H7 (cell line): ENCODE data around the gene ZBP1. TPM values are rescaled to one million over a fixed set of nuclear protein-coding genes. Genes with fewer than 3 reads are reported as not detected.

Source experiments
- DNase-seq: peaks from one replicate; pipeline ENCODE4 v3.0.0; 2012
- H3K27me3 ChIP-seq: 2 replicates; pipeline ENCODE4 v1.6.0; 2011; ENCODE audit warnings: mild to moderate bottlenecking, low read length; ENCODE audit not compliant: control insufficient read depth, insufficient read depth
- H3K36me3 ChIP-seq: replicated peaks from 2 replicates; pipeline ENCODE4 v1.5.1; 2011; ENCODE audit warnings: low read length; ENCODE audit not compliant: control insufficient read depth, insufficient read depth
- H3K4me3 ChIP-seq: 2 replicates; pipeline ENCODE4 v1.5.1; 2011; ENCODE audit warnings: low read depth, mild to moderate bottlenecking, control low read depth, low read length, moderate library complexity; ENCODE audit not compliant: insufficient read depth
- total RNA-seq: library from RNA; depleted of rRNA; stranded (reverse); fragments of >200 nt; shearing (Covaris generic); gene quantifications from 2 replicates; pipeline ENCODE4 v1.2.3, GENCODE V29; 2014

Gene ZBP1
- total RNA-seq, 1 experiment from 2014 or later, result not detected

- no peaks in the 10 kb centered on the region for H3K27me3 ChIP-seq
- H3K36me3 ChIP-seq, result no peaks in the 10 kb centered on the region
- DNase-seq, result peak; percentile 94
- H3K4me3 ChIP-seq, result no peak overlapping the region
Observed at GRCh38 chr20:57594092-57594951, 25.9 kb downstream of the ZBP1 start.

GRCh38 chr20:57593134-57593886 lies 26.9 kb downstream of the ZBP1 start:
- no peaks in the 10 kb centered on the region for H3K36me3 ChIP-seq
- no peak overlapping the region for H3K4me3 ChIP-seq
- DNase-seq, result peak; percentile 75
- no peaks in the 10 kb centered on the region for H3K27me3 ChIP-seq

GRCh38 chr20:57592263-57593092 lies 27.7 kb downstream of the ZBP1 start:
- no peak overlapping the region for H3K4me3 ChIP-seq
- H3K27me3 ChIP-seq, result no peaks in the 10 kb centered on the region
- H3K36me3 ChIP-seq, result no peaks in the 10 kb centered on the region
- DNase-seq, result no peak

DNA sequence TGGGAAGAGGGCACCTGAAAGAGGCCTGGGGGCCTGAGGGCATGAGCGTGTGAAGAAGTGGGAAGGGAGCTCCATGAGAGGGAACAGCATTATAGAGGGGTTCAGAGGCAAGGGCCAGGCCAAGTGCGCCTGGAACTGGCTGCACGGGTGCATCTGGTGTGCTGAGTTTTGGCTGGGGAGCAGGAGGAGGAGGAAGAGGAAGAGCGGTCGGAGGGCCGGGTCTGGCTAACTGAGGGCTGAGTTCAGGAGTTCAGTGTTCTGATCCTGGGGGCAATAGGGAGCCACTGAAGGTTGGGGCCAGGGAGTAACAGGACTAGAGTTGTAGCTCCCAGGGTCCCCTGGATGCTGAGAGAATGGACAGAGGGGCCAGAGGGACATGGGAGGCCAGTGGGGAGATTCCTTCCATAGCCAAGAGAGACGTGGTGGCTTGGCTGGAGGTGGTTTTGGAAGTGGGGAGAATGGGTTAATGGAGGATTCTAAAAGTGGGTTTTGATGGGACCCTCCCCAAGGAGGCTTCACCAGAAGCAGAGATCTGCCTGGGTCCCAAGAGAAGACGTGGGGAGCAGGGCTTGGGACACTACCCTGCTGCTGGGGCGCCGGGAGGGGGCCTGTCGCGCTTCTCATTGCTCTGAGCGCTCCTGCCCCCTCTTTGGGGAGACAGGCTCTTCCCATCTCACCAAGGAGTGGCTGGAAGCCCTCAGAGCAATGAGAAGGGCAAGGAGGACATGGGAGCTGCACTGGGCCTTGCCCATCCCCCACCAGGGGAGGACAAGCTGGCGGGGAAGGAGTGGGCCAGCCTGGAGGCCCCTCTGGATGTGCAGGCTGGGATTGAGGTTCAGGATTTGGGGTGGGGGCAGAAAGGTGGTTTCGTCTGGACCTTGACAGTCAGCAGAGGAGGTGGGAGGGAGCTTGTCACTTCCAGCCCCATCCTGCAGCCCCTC lies 28.7 kb downstream of the ZBP1 start:
- no peak for DNase-seq
- Histone ChIP-seq H3K4me3 (no peak overlapping the region), H3K36me3 (no peaks in the 10 kb centered on the region), H3K27me3 (no peaks in the 10 kb centered on the region)

GRCh38 chr20:57590485-57591288 lies 29.5 kb downstream of the ZBP1 start:
- H3K4me3 ChIP-seq, result no peak overlapping the region
- no peaks in the 10 kb centered on the region for H3K27me3 ChIP-seq
- no peaks in the 10 kb centered on the region for H3K36me3 ChIP-seq
- DNase-seq, result no peak

GRCh38 chr20:57589728-57590484 lies 30.3 kb downstream of the ZBP1 start:
- no peak overlapping the region for H3K4me3 ChIP-seq

GRCh38 chr20:57589123-57589727 lies 31.0 kb downstream of the ZBP1 start:
- no peaks in the 10 kb centered on the region for H3K27me3 ChIP-seq

More at GRCh38 chr20:57589728-57590484, 30.3 kb downstream of the ZBP1 start:
- Histone ChIP-seq H3K36me3 (no peaks in the 10 kb centered on the region), H3K27me3 (no peaks in the 10 kb centered on the region)
- DNase-seq, result peak; percentile 77

DNA sequence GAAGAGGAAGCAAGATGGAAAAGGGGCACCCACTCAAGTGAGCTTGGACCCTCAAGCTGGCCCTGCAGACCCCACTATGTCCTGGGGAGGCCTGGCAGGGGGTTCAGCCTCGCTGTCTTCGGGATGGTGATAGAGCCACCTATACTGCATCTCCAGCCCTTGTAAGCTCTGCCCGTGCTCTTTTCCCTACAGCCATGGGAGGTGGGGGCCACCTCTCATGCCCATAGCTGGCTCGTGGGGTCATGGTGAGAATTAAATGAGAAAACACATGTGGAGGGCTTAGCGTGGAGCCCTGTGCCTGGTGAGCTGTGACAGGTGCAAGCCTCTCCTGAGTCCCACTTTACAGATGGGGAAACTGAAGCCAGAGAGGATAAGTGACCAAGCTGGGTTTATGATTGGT lies 31.6 kb downstream of the ZBP1 start:
- Histone ChIP-seq H3K27me3 (no peaks in the 10 kb centered on the region), H3K36me3 (no peaks in the 10 kb centered on the region), H3K4me3 (no peak overlapping the region)
- no peak for DNase-seq

More at GRCh38 chr20:57589123-57589727, 31.0 kb downstream of the ZBP1 start:
- DNase-seq, result no peak
- Histone ChIP-seq H3K4me3 (no peak overlapping the region), H3K36me3 (no peaks in the 10 kb centered on the region)

DNA sequence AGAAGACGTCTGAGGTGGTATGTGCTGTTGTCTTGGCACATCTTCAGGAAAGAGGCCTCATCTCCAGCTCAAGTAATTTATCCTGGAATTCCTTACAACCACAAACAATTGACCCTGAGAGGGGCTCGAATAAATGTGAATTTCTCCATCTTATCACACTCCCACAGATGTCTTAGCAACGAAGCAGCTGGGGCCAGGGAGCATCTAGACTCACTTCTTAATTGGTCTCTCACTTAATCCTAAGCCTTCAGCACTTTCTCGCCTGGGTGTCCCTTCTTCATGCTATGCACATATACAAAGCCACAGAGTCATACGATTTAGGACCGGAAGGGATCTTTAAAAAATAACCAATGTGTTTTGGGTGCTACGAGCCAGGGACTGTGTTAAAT lies 32.2 kb downstream of the ZBP1 start:
- no peak for DNase-seq
- Histone ChIP-seq H3K36me3 (no peaks in the 10 kb centered on the region), H3K27me3 (no peaks in the 10 kb centered on the region), H3K4me3 (no peak overlapping the region)

- H3K4me3 ChIP-seq, result no peak overlapping the region
- no peak for DNase-seq
- no peaks in the 10 kb centered on the region for H3K27me3 ChIP-seq
- H3K36me3 ChIP-seq, result no peaks in the 10 kb centered on the region
Observed at GRCh38 chr20:57587278-57587988, 32.8 kb downstream of the ZBP1 start.

GRCh38 chr20:57586943-57587277 lies 33.3 kb downstream of the ZBP1 start:
- H3K4me3 ChIP-seq, result no peak overlapping the region
- H3K27me3 ChIP-seq, result no peaks in the 10 kb centered on the region
- no peaks in the 10 kb centered on the region for H3K36me3 ChIP-seq
- no peak for DNase-seq

DNA sequence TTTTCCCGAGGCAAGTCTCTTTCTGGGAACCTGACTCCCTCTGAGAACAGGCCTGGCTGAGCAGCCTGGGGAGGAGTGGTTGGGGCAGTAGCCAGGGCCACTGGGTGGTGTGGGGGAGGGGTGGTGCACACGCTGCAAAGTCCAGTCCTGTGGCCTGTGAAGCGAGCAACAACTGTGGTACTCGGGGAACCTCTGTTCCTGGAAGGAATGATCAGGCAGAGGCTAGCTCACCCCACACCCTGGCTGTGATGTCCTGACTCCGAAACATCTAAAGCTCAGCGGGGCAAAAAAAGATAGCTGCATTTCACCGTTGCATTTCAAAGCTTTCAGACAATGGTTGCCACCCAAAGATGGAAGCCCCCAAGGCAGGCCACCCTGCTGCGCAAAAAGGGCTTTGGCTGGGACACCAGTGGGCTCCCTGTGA lies 33.8 kb downstream of the ZBP1 start:
- H3K4me3 ChIP-seq, result no peak overlapping the region
- H3K27me3 ChIP-seq, result no peaks in the 10 kb centered on the region
- H3K36me3 ChIP-seq, result no peaks in the 10 kb centered on the region
- no peak for DNase-seq
